OCI-LY7 (cell line): ENCODE results near the gene RPRD1B. TPM values are rescaled to one million over a fixed set of nuclear protein-coding genes. Genes with fewer than 3 reads are reported as not detected.

Source experiments
- BruUV-seq: library from RNA; stranded (reverse); fragments of 400-500 nt; replicated peaks from 2 replicates; lab custom pipeline; 2021; lab: Mats Ljungman, UMichigan
- CTCF ChIA-PET: fragments of 300-600 bp; sonication (Branson Sonifier 250); formaldehyde crosslinking; loops from one replicate; lab custom pipeline; 2022; ENCODE audit warnings: antibody characterized with exemption; ENCODE audit not compliant: unreplicated experiment; lab: Charles Lee
- POLR2A ChIA-PET: fragments of 300-600 bp; sonication (Branson Sonifier 250); formaldehyde crosslinking; loops from one replicate; lab custom pipeline; 2022; ENCODE audit warnings: antibody characterized with exemption; lab: Charles Lee
- DNase-seq: peaks from one replicate; pipeline ENCODE4 v3.0.0-alpha.2; 2015; ENCODE audit warnings: low spot score
- H2AFZ ChIP-seq: fragments of 200-600 bp; sonication (generic), shearing (Covaris generic); 2 replicates; pipeline ENCODE4 v1.6.1; 2014; ENCODE audit warnings: mild to moderate bottlenecking, antibody characterized with exemption, low read length, moderate library complexity
- H3K27ac ChIP-seq: fragments of 200-600 bp; sonication (generic); 2 replicates; pipeline ENCODE4 v1.5.1; 2014; ENCODE audit warnings: mixed run types, low read depth, mild to moderate bottlenecking, moderate library complexity, low read length, inconsistent platforms; ENCODE audit not compliant: poor library complexity, severe bottlenecking
- H3K36me3 ChIP-seq: fragments of 200-600 bp; sonication (generic); 2 replicates; pipeline ENCODE4 v1.6.1; 2014; ENCODE audit warnings: mild to moderate bottlenecking, antibody characterized with exemption, low read length, moderate library complexity, mixed read lengths; ENCODE audit not compliant: insufficient read depth
- H3K4me1 ChIP-seq: fragments of 200-600 bp; sonication (generic); 2 replicates; pipeline ENCODE4 v1.5.1; 2014; ENCODE audit warnings: mild to moderate bottlenecking, low read length; ENCODE audit not compliant: insufficient read depth, poor library complexity, severe bottlenecking
- H3K4me2 ChIP-seq: fragments of 200-600 bp; sonication (generic); 2 replicates; pipeline ENCODE4 v1.6.1; 2014; ENCODE audit warnings: mild to moderate bottlenecking, low read length
- H3K4me3 ChIP-seq: fragments of 200-600 bp; sonication (generic); 2 replicates; pipeline ENCODE4 v1.5.1; 2014; ENCODE audit warnings: mild to moderate bottlenecking, low read depth, low read length; ENCODE audit not compliant: poor library complexity, severe bottlenecking
- H3K79me2 ChIP-seq: fragments of 200-600 bp; sonication (generic); 2 replicates; pipeline ENCODE4 v1.6.1; 2016; ENCODE audit warnings: low read depth, mild to moderate bottlenecking, low read length, moderate library complexity, mixed read lengths; ENCODE audit not compliant: insufficient read depth
- H3K9me2 ChIP-seq: fragments of 200-600 bp; sonication (generic); 2 replicates; pipeline ENCODE4 v1.6.1; 2016; ENCODE audit warnings: mild to moderate bottlenecking, low read length, mixed read lengths; ENCODE audit not compliant: insufficient read depth
- H3K9me3 ChIP-seq: fragments of 200-600 bp; sonication (generic); 2 replicates; pipeline ENCODE4 v1.6.1; 2014; ENCODE audit warnings: mild to moderate bottlenecking, mixed run types, low read length, mixed read lengths
- H4K20me1 ChIP-seq: fragments of 200-600 bp; sonication (generic); 2 replicates; pipeline ENCODE4 v1.6.1; 2014; ENCODE audit warnings: mild to moderate bottlenecking, antibody characterized with exemption, low read length, moderate library complexity, mixed read lengths; ENCODE audit not compliant: insufficient read depth
- EZH2phosphoT487 ChIP-seq: fragments of 200-600 bp; sonication (generic); IDR thresholded peaks from 2 replicates; pipeline ENCODE4 v1.6.1; 2018; ENCODE audit warnings: low read depth, borderline replicate concordance, mild to moderate bottlenecking, mixed run types, antibody characterized with exemption, low read length, moderate library complexity, mixed read lengths
- intact Hi-C: fragments of 100-400 bp; cut with micrococcal nuclease; formaldehyde crosslinking; loops from one replicate; pipeline ENCODE4 v1.10.0; 2022; ENCODE audit not compliant: unreplicated experiment
- total RNA-seq, 2 experiments: library from RNA; depleted of rRNA in 1 of 2; stranded (reverse); fragments of >200 nt in 1 of 2; shearing (Covaris generic) in 1 of 2; gene quantifications; 2 replicates each; pipeline ENCODE4 v1.2.3, GENCODE V29; 2014 to 2022
- TF ChIP-seq, protein P1 (sequence below): fragments of 200-600 bp; sonication (generic); conservative IDR thresholded peaks from 2 replicates; pipeline ENCODE4 v1.5.1; 2014; ENCODE audit warnings: mild to moderate bottlenecking, antibody characterized with exemption, low read length, moderate library complexity, mixed read lengths

The RPRD1B gene
- total RNA-seq, 2 experiments from 2014 or later, result 45.6 to 67.9 TPM

DNA sequence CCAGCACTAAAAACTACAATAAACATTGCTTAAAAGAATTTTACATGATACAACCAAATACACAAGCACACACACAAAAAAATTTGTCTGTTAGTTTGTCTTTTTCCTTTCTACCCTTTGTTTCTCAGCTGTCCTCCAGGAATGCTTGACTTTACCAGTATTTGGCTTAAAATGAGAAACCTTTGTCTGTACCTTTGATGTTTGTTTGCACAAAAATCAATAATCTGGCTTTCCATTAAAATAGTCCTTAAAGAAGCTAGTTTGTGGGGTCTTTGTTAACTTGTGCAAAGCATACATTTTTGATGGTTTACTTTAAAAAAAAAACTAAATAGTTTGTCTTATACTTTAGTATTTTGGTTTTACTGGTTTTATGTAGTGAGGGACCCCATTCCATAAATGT is 49.3 kb downstream of the RPRD1B start:
- BruUV-seq, result no TSS peak
- no peak overlapping the region for H3K4me3 ChIP-seq
- H3K4me2 ChIP-seq, result no peak overlapping the region
- ChIA-PET CTCF (no interaction called here), POLR2A (no interaction called here)
- peaks cover 92% of the 10 kb centered on the region for H3K36me3 ChIP-seq
- no peaks in the 10 kb centered on the region for H3K4me1 ChIP-seq
- no peak overlapping the region for H2AFZ ChIP-seq
- no peaks in the 10 kb centered on the region for H3K9me2 ChIP-seq
- H3K27ac ChIP-seq, result no peak overlapping the region
- 0 out of 2 replicates have a peak, but pooled peaks cover 6% of the 10 kb centered on the region for H4K20me1 ChIP-seq
- intact Hi-C loops, result no loop called here
- TF ChIP-seq, protein P1, sequence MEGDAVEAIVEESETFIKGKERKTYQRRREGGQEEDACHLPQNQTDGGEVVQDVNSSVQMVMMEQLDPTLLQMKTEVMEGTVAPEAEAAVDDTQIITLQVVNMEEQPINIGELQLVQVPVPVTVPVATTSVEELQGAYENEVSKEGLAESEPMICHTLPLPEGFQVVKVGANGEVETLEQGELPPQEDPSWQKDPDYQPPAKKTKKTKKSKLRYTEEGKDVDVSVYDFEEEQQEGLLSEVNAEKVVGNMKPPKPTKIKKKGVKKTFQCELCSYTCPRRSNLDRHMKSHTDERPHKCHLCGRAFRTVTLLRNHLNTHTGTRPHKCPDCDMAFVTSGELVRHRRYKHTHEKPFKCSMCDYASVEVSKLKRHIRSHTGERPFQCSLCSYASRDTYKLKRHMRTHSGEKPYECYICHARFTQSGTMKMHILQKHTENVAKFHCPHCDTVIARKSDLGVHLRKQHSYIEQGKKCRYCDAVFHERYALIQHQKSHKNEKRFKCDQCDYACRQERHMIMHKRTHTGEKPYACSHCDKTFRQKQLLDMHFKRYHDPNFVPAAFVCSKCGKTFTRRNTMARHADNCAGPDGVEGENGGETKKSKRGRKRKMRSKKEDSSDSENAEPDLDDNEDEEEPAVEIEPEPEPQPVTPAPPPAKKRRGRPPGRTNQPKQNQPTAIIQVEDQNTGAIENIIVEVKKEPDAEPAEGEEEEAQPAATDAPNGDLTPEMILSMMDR, result no peak
- no peak for TF ChIP-seq EZH2phosphoT487
- peaks cover 22% of the 10 kb centered on the region for H3K79me2 ChIP-seq
- no peak for DNase-seq
- no peaks in the 10 kb centered on the region; the same call in 1 of the 2 replicates for H3K9me3 ChIP-seq

DNA sequence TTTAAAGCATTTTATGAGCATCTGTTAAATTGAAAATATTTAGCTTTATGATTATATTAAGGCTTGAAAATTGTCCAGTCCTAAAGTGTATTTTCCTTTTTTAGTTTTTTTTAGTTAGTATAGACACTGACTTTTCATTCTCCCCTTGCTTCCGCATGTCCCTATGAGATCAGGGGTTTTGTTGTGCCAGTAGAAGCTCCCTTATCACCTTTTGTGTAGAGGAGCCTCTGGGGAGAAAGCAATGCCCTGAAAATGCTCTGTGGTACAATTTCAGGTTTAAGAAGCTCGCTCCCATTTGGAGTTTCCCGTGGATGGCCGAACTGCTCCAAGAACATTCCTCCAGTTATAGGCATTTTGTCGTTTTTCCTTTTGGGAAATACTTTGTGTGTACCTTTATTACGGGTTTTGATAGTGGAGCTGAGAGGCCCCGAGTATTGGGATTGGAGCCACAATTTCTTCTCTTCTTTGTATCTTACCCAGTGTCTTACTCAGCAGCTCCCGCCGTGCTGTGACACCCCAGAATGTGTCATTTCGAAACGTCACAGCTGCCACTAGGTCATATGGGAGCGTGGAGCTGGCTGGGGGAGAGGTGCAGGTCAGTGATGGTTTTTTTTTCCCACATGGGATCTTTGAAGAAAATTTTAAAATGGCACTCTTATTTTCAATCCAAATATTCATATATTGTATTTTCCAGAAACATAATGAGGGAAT is 49.9 kb downstream of the RPRD1B start:
- no peak overlapping the region for H2AFZ ChIP-seq
- H3K9me2 ChIP-seq, result no peaks in the 10 kb centered on the region
- no peaks in the 10 kb centered on the region for H3K4me1 ChIP-seq
- H3K36me3 ChIP-seq, result peaks cover 92% of the 10 kb centered on the region
- no TSS peak for BruUV-seq
- ChIA-PET CTCF (no interaction called here), POLR2A (no interaction called here)
- no peak overlapping the region for H3K4me2 ChIP-seq
- no peak overlapping the region for H3K27ac ChIP-seq
- no peaks in the 10 kb centered on the region; the same call in 1 of the 2 replicates for H3K9me3 ChIP-seq
- DNase-seq, result no peak
- intact Hi-C loops, result no loop called here
- peaks cover 22% of the 10 kb centered on the region for H3K79me2 ChIP-seq
- 0 out of 2 replicates have a peak, but pooled peaks cover 6% of the 10 kb centered on the region for H4K20me1 ChIP-seq
- TF ChIP-seq EZH2phosphoT487, result no peak
- TF ChIP-seq, protein P1, result no peak
- H3K4me3 ChIP-seq, result no peak overlapping the region

DNA sequence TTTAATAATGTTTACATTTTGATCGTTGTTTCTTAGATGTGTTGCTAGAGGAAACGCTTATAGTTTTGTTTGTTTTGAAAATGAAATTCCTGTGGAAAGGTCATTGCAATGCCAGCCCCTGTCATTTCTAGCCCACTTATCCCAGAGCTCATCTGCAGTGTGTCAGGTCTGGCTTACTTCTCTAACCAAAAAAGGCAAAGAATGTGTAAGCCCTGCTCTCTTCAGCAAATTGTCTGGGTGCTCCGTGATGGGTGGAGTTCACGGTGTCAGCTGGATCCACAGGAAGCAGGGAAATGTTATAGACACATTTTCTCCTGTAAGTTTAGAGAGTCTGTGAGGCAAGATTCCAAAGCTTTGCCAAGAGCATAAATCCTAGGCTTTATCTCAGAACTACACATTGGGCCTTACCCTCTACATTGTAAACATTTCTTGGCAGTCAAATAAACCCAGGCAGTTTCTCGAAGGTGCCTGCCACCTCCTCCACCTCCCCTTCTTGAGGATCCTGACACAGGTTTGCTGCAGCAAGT is 50.9 kb downstream of the RPRD1B start:
- DNase-seq, result no peak
- TF ChIP-seq EZH2phosphoT487, result no peak
- TF ChIP-seq, protein P1, result no peak
- Histone ChIP-seq H2AFZ (no peak overlapping the region), H3K4me2 (no peak overlapping the region), H3K36me3 (peaks cover 91% of the 10 kb centered on the region), H3K9me2 (no peaks in the 10 kb centered on the region), H4K20me1 (0 out of 2 replicates have a peak, but pooled peaks cover 6% of the 10 kb centered on the region), H3K4me1 (no peaks in the 10 kb centered on the region), H3K79me2 (peaks cover 22% of the 10 kb centered on the region), H3K4me3 (no peak overlapping the region), H3K27ac (no peak overlapping the region), H3K9me3 (no peaks in the 10 kb centered on the region; the same call in 1 of the 2 replicates)
- POLR2A ChIA-PET, result no interaction called here
- no TSS peak for BruUV-seq
- CTCF ChIA-PET, result no interaction called here
- intact Hi-C loops, result no loop called here
